ENCODE data around the gene PNCK.
"Not testable (repeated sequence)": the region's sequence is repeated elsewhere in the genome, so short reads cannot be mapped to it uniquely, and the experiment has no call there.

Gene PNCK

DNA sequence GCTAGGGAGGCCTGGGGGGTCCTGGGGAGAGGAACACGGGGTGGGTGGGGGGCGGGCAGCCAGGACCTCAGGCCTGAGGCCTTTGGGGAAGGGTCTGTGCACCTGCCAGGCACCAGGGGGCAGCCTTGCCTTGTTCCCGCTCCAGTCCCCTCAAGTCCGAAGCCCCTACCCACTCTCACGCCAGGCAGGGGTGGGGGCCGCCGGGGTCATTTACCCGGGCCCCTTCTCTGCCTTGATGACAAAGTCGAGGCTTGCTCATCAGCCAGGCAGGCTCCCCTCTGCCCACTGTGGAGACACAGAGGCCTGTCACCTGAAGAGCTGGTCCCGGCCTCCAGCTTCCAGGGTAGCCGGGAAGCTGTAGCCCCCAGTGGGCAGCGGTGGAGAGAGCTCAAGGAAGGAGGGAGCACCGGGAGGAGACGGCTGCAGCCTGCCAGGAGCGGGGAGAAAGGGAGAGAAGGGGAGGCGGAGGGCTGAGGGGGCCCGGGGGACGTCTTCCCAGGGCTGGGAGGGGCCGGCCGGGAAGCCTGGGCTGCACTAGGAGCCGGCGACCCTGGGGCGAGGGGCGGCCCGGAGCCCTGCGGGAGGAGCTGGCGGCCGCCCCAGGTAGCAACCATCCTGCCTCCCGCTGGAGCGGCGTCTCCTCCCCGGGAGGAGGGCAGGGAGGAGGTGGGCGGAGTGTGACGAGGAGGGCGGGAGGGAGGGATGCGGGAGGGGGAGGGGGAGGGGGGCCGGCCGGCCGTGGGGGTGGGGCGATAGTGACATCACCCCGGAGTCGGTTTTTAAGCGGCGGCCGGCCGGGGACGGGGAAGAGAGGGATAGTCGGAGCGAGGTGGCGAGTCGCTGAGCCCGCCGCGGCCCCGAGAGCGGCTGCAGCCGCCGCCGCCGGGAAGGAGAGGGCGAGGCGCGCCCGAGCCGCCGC is 13.8 kb upstream of the PNCK start, which contains the start of gene SLC6A8:
SLC6A8 (plus strand) TSS at position 806 of the 919 bp plus-strand sequence. CDS start 649 bp downstream, outside the sequence.
- H3K27me3 ChIP-seq (replicated peaks; ENCODE audit: control insufficient read depth, insufficient read depth, low read length) = no peaks in the 10 kb centered on the region; the same call in 1 of the 2 replicates
- TF ChIP-seq CTCF (IDR thresholded peaks at IDR 0.05; ENCODE audit: insufficient read depth, low read length, poor library complexity, severe bottlenecking) = peak; percentile 42
- no peaks in the 10 kb centered on the region for H3K36me3 ChIP-seq (ENCODE audit: control insufficient read depth, insufficient read depth, low read length)
- no peak for DNase-seq (ENCODE audit: extremely low read depth, insufficient read length)
- H3K4me3 ChIP-seq (replicated peaks; ENCODE audit: low read depth, low read length) = no peak within 1 kb of the TSS; the same call in 1 of the 2 replicates

DNA sequence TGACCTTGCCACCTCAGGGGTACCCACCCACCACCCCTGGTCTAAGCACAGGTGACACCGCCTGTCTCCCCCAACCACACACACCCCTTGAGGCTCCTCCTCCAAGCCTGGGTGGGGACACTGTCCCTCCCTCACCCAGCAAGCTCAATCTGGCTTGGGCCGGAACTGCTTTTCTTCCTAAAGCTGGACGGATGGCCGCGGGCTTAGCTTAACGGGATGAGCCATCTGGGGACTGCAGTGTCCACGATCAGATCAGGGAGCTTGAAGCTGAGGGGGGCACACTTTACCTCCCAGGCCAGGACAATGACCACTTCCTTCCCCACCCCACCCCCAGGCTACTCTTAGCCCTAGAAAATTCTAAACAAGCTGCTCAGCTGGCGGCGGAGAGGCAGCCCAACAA is 13.1 kb upstream of the PNCK start:
- no peaks in the 10 kb centered on the region for H3K36me3 ChIP-seq (ENCODE audit: control insufficient read depth, insufficient read depth, low read length)
- H3K4me3 ChIP-seq (replicated peaks; ENCODE audit: low read depth, low read length) = no peak overlapping the region
- TF ChIP-seq CTCF (IDR thresholded peaks at IDR 0.05; ENCODE audit: insufficient read depth, low read length, poor library complexity, severe bottlenecking) = no peak
- no peak for DNase-seq (ENCODE audit: extremely low read depth, insufficient read length)
- H3K27me3 ChIP-seq (replicated peaks; ENCODE audit: control insufficient read depth, insufficient read depth, low read length) = no peaks in the 10 kb centered on the region; the same call in 1 of the 2 replicates

- TF ChIP-seq CTCF (IDR thresholded peaks at IDR 0.05; ENCODE audit: insufficient read depth, low read length, poor library complexity, severe bottlenecking) = no peak
Measured at GRCh38 chrX:153685751-153686696, 12.4 kb upstream of the PNCK start.

GRCh38 chrX:153685156-153685536 is 11.5 kb upstream of the PNCK start:
- no peak for DNase-seq (ENCODE audit: extremely low read depth, insufficient read length)
- no peak for TF ChIP-seq CTCF (IDR thresholded peaks at IDR 0.05; ENCODE audit: insufficient read depth, low read length, poor library complexity, severe bottlenecking)
- no peaks in the 10 kb centered on the region for H3K36me3 ChIP-seq (ENCODE audit: control insufficient read depth, insufficient read depth, low read length)
- H3K4me3 ChIP-seq (replicated peaks; ENCODE audit: low read depth, low read length) = no peak overlapping the region
- H3K27me3 ChIP-seq (replicated peaks; ENCODE audit: control insufficient read depth, insufficient read depth, low read length) = no peaks in the 10 kb centered on the region; the same call in 1 of the 2 replicates

More at GRCh38 chrX:153685751-153686696, 12.4 kb upstream of the PNCK start:
- Histone ChIP-seq H3K4me3 (replicated peaks; ENCODE audit: low read depth, low read length) (no peak overlapping the region), H3K27me3 (replicated peaks; ENCODE audit: control insufficient read depth, insufficient read depth, low read length) (no peaks in the 10 kb centered on the region; the same call in 1 of the 2 replicates), H3K36me3 (ENCODE audit: control insufficient read depth, insufficient read depth, low read length) (no peaks in the 10 kb centered on the region)
- no peak for DNase-seq (ENCODE audit: extremely low read depth, insufficient read length)

- Histone ChIP-seq H3K27me3 (replicated peaks; ENCODE audit: control insufficient read depth, insufficient read depth, low read length) (no peaks in the 10 kb centered on the region; the same call in 1 of the 2 replicates), H3K36me3 (ENCODE audit: control insufficient read depth, insufficient read depth, low read length) (no peaks in the 10 kb centered on the region), H3K4me3 (replicated peaks; ENCODE audit: low read depth, low read length) (no peak overlapping the region)
- no peak for DNase-seq (ENCODE audit: extremely low read depth, insufficient read length)
- TF ChIP-seq CTCF (IDR thresholded peaks at IDR 0.05; ENCODE audit: insufficient read depth, low read length, poor library complexity, severe bottlenecking) = no peak
Measured at GRCh38 chrX:153684467-153685155, 11.0 kb upstream of the PNCK start.

- H3K27me3 ChIP-seq (replicated peaks; ENCODE audit: control insufficient read depth, insufficient read depth, low read length); H3K36me3 ChIP-seq (ENCODE audit: control insufficient read depth, insufficient read depth, low read length); DNase-seq (ENCODE audit: extremely low read depth, insufficient read length); H3K4me3 ChIP-seq (replicated peaks; ENCODE audit: low read depth, low read length): not testable (repeated sequence)
Measured at GRCh38 chrX:153683486-153683885, 9.9 kb upstream of the PNCK start.

Measured in GM06990 (cell line).